Heart right ventricle (tissue), 16 donors: ENCODE measurements around the gene CES2. TPM values are rescaled to one million over a fixed set of nuclear protein-coding genes. Genes with fewer than 3 reads are reported as not detected.

ENCODE experiments used
- ATAC-seq, 8 donors: fragments of 200-7000 bp; cut with Tn5 transposase; one replicate each; pipeline ENCODE4 v1.9.1; 2020; ENCODE audit warnings: mild to moderate bottlenecking in 8 of 8, moderate library complexity in 8 of 8, moderate number of reproducible peaks in 1 of 8
- DNase-seq, 2 donors: peaks; one replicate each; pipeline ENCODE4 v3.0.0-alpha.2; 2020
- H3K27ac ChIP-seq, 10 donors: fragments of 200-600 bp; sonication (generic) in 2 of 10; one replicate each; pipeline versions ENCODE4 v1.5.0 to v1.8.0; 2020 to 2022; ENCODE audit warnings: mild to moderate bottlenecking in 3 of 10
- H3K27me3 ChIP-seq, 7 donors: fragments of 200-600 bp; one replicate each; pipeline ENCODE4 v1.8.0; 2021 to 2022; ENCODE audit warnings: mild to moderate bottlenecking in 2 of 7
- H3K36me3 ChIP-seq, 9 donors: fragments of 200-600 bp; sonication (generic) in 1 of 9; one replicate each; pipeline versions ENCODE4 v1.5.0 to v1.8.0; 2020 to 2022; ENCODE audit warnings: mild to moderate bottlenecking in 2 of 9
- H3K4me1 ChIP-seq, 9 donors: fragments of 200-600 bp; sonication (generic) in 1 of 9; one replicate each; pipeline versions ENCODE4 v1.5.0 to v1.8.0; 2020 to 2022; ENCODE audit warnings: mild to moderate bottlenecking in 4 of 9
- H3K4me3 ChIP-seq, 10 donors: fragments of 200-600 bp; sonication (generic) in 2 of 10; one replicate each; pipeline versions ENCODE4 v1.5.0 to v1.8.0; 2020 to 2022; ENCODE audit warnings: mild to moderate bottlenecking in 7 of 10, moderate library complexity in 2 of 10
- H3K9me3 ChIP-seq, 11 donors: fragments of 200-600 bp in 10 of 11; sonication (generic) in 2 of 11; one replicate each; pipeline versions ENCODE4 v1.5.0 to v1.8.0; 2013 to 2022; ENCODE audit warnings: mild to moderate bottlenecking in 2 of 11, control low read depth in 1 of 11, moderate library complexity in 1 of 11
- CTCF ChIP-seq, 9 donors: fragments of 200-600 bp; sonication (generic) in 2 of 9; IDR thresholded peaks; one replicate each; pipeline versions ENCODE4 v1.5.0 to v1.8.0; 2021 to 2022; ENCODE audit warnings: antibody characterized with exemption in 9 of 9, mild to moderate bottlenecking in 5 of 9, moderate library complexity in 1 of 9
- WGBS, 2 donors: extraction: QIAGEN DNeasy Blood & Tissue Kit; methylation state at CpG; one replicate each; pipeline ENCODE4 v1.1.7; 2013; ENCODE audit warnings: inconsistent platforms in 1 of 2; 5-methylcytosine and 5-hydroxymethylcytosine counted together
- intact Hi-C, 10 donors: fragments of 100-400 bp; cut with DNase I; formaldehyde crosslinking; loops; one replicate each; pipeline versions ENCODE4 v1.11.1 to v1.14.2; 2022
- polyA plus RNA-seq, 2 donors: library from polyadenylated mRNA; stranded (reverse); fragments of 200-250 nt; gene quantifications; one replicate each; pipeline ENCODE4 v1.2.3, GENCODE V29; 2013
- total RNA-seq, 10 donors: library from RNA; stranded (reverse); fragmentation: NEBNext Ultra II Directional in 3 of 10; extraction: Animal tissue kit (Norgen Biotek cat#: 25700) in 3 of 10; gene quantifications; one replicate each; pipeline versions ENCODE4 v1.2.1 to v1.2.4, GENCODE V29; 2021 to 2023
- donor health status: Arrhythmogenic right ventricular cardiomyopathy.
- donor health status: ischemic (EF 13 %, LVEDD 7.1; RV severe dilation, severe dysfunction).
- donor health status: healthy with polysubstance abuse.
- donor health status: DM: no; HTN: yes; CAD: no.
- donor health status: DM: no; HTN: no; CAD: no.
- donor health status: ischemic (EF 25% LVEDD 6.9; RV normal size, moderate dysfunction).
- donor health status: ischemic (EF 25% LVEDD 5.7; RV mildly dilated, moderate dysfunction).
- donor health status: healthy.
- donor health status: DM: yes; HTN: yes; CAD: no.
- donor health status: Ischemic cardiomyopathy.
- donor health status: ischemic (EF 35%, LVEDD 5.7; RV mildly dilated, moderate dysfunction).
- donor health status: nonischemic (EF 11% LVEDD 7.7; RV severe dilation, severe dysfunction).
- donor health status: DM: yes; HTN: yes; CAD: no.
- donor health status: PGD.
- donor health status: ischemic (EF 29% LVEDD 5.4; RV normal size, mild dysfunction).
- donor health status: nonischemic (EF 23%, LVEDD 6.1; RV moderate dilation, normal function).

The CES2 gene
- total and polyA plus RNA-seq, 12 donors = 25.1 to 194 (median 81.5) TPM

GRCh38 chr16:66920924-66921680, 14.2 kb upstream of the CES2 start:
- H3K27me3 ChIP-seq = peaks cover 0 to 58% (median 21%) of the 10 kb centered on the region in 7 donors
- no peak for TF ChIP-seq CTCF (IDR thresholded peaks at IDR 0.05)
- intact Hi-C loops = loop anchor here in 1 of 10 donors (1.0 kb wide), 1 partner anchor 15 kb away; no protein-coding TSS in a partner anchor
- DNase-seq (no peak), ATAC-seq (peak in 3 of 8 donors; percentile 2 to 72 (median 11))
- H3K9me3 ChIP-seq = no peaks in the 10 kb centered on the region
- peaks cover 0 to 14% (median 0%) of the 10 kb centered on the region in 9 donors for H3K36me3 ChIP-seq
- H3K4me1 ChIP-seq = peaks cover 8 to 70% (median 24%) of the 10 kb centered on the region in 9 donors
- peak overlapping the region in 2 of 10 donors; percentile 71 to 73 for H3K4me3 ChIP-seq
- H3K27ac ChIP-seq = peak overlapping the region; percentile 77 to 97 (median 90)
- WGBS, 2 donors = 48 to 56% methylated on average over 9 of the region's 9 CpGs

- Histone ChIP-seq H3K9me3 (no peaks in the 10 kb centered on the region), H3K27ac (peak overlapping the region; percentile 77 to 97 (median 90)), H3K4me3 (peak overlapping the region in 8 of 10 donors; percentile 56 to 79 (median 69)), H3K36me3 (peaks cover 0 to 14% (median 0%) of the 10 kb centered on the region in 9 donors), H3K4me1 (peaks cover 8 to 77% (median 29%) of the 10 kb centered on the region in 9 donors), H3K27me3 (peaks cover 0 to 63% (median 21%) of the 10 kb centered on the region in 7 donors)
- TF ChIP-seq CTCF (IDR thresholded peaks at IDR 0.05) = no peak
- ATAC-seq (peak in 1 of 8 donors; percentile 1), DNase-seq (no peak)
- intact Hi-C loops = loop anchor here in 1 of 10 donors (1.0 kb wide), 1 partner anchor 16 kb away; no protein-coding TSS in a partner anchor
- 54% methylated on average over 42 of the region's 42 CpGs for WGBS, 2 donors
Observed at GRCh38 chr16:66921729-66922450, 13.4 kb upstream of the CES2 start.

- DNase-seq (peak; percentile 67 to 78), ATAC-seq (peak in 7 of 8 donors; percentile 12 to 51 (median 31))
- Histone ChIP-seq H3K27ac (peak overlapping the region; percentile 77 to 97 (median 90)), H3K9me3 (no peaks in the 10 kb centered on the region), H3K27me3 (peaks cover 0 to 63% (median 21%) of the 10 kb centered on the region in 7 donors), H3K36me3 (peaks cover 0 to 14% (median 0%) of the 10 kb centered on the region in 9 donors), H3K4me1 (peaks cover 10 to 91% (median 41%) of the 10 kb centered on the region in 9 donors), H3K4me3 (peak overlapping the region; percentile 44 to 79 (median 68))
- no peak for TF ChIP-seq CTCF (IDR thresholded peaks at IDR 0.05)
- WGBS, 2 donors = 20 to 32% methylated on average over 18 of the region's 18 CpGs
- intact Hi-C loops = loop anchor here in 1 of 10 donors (1.0 kb wide), 1 partner anchor 20 kb away; no protein-coding TSS in a partner anchor
Observed at GRCh38 chr16:66923247-66923731, 12.0 kb upstream of the CES2 start.

- peaks cover 0 to 14% (median 0%) of the 10 kb centered on the region in 9 donors for H3K36me3 ChIP-seq
- H3K27me3 ChIP-seq = peaks cover 0 to 63% (median 21%) of the 10 kb centered on the region in 7 donors
- intact Hi-C loops = loop anchor here in 1 of 10 donors (1.0 kb wide), 1 partner anchor 21 kb away; no protein-coding TSS in a partner anchor
- WGBS, 2 donors = 33 to 37% methylated on average over 3 of the region's 3 CpGs
- H3K9me3 ChIP-seq = no peaks in the 10 kb centered on the region
- DNase-seq (no peak), ATAC-seq (peak in 1 of 8 donors; percentile 1)
- H3K27ac ChIP-seq = peak overlapping the region; percentile 77 to 97 (median 90)
- H3K4me3 ChIP-seq = peak overlapping the region; percentile 44 to 79 (median 68)
- H3K4me1 ChIP-seq = peaks cover 12 to 94% (median 44%) of the 10 kb centered on the region in 9 donors
- TF ChIP-seq CTCF (IDR thresholded peaks at IDR 0.05) = no peak
Observed at GRCh38 chr16:66923866-66924265, 11.4 kb upstream of the CES2 start.
